Ovary (tissue), 9 donors: ENCODE measurements around the gene TPO. TPM values are rescaled to one million over a fixed set of nuclear protein-coding genes. Genes with fewer than 3 reads are reported as not detected.

ENCODE experiments used
- DNase-seq, 5 donors: peaks; one replicate each; pipeline ENCODE4 v3.0.0-alpha.2; 2019 to 2020
- H3K27ac ChIP-seq, 2 donors: fragments of 200-600 bp; one replicate each; pipeline versions ENCODE4 v1.5.1 to v1.8.0; 2019 to 2022
- H3K27me3 ChIP-seq: fragments of 200-600 bp; one replicate; pipeline ENCODE4 v1.8.0; 2022
- H3K36me3 ChIP-seq: fragments of 200-600 bp; sonication (generic); one replicate; pipeline ENCODE4 v1.5.1; 2019
- H3K4me1 ChIP-seq: one replicate; pipeline ENCODE4 v1.8.1; 2013; ENCODE audit warnings: mild to moderate bottlenecking, moderate library complexity; ENCODE audit not compliant: insufficient read depth
- H3K4me3 ChIP-seq: fragments of 200-600 bp; sonication (generic); one replicate; pipeline ENCODE4 v1.5.1; 2017
- H3K9me3 ChIP-seq, 2 donors: fragments of 200-600 bp in 1 of 2; sonication (generic) in 1 of 2; one replicate each; pipeline versions ENCODE4 v1.5.1 to v1.8.1; 2013 to 2019; ENCODE audit warnings: mild to moderate bottlenecking in 1 of 2, moderate library complexity in 1 of 2
- CTCF ChIP-seq, 3 donors: fragments of 450-650 bp in 2 of 3; fragments of 200-600 bp in 1 of 3; IDR thresholded peaks; one replicate each; pipeline versions ENCODE4 v1.5.1 to v1.8.0; 2016 to 2022; ENCODE audit warnings: antibody characterized with exemption in 3 of 3, mild to moderate bottlenecking in 1 of 3
- EP300 ChIP-seq: sonication (generic); formaldehyde crosslinking; IDR thresholded peaks from one replicate; pipeline ENCODE4 v1.6.1; 2017; ENCODE audit warnings: antibody characterized with exemption
- POLR2A ChIP-seq: fragments of 450-650 bp; IDR thresholded peaks from one replicate; pipeline ENCODE4 v1.6.1; 2017; ENCODE audit warnings: antibody characterized with exemption, mild to moderate bottlenecking, moderate library complexity
- WGBS, 3 donors: extraction: QIAGEN DNeasy Blood & Tissue Kit in 1 of 3; methylation state at CpG; one replicate each; pipeline versions ENCODE4 v1.1.5 to v1.1.7; 2013 to 2017; 5-methylcytosine and 5-hydroxymethylcytosine counted together
- intact Hi-C, 4 donors: fragments of 100-400 bp; cut with DNase I; formaldehyde crosslinking; loops; one replicate each; pipeline versions ENCODE4 v1.11.0 to v1.15.1; 2022 to 2023
- polyA plus RNA-seq, 2 donors: library from polyadenylated mRNA; stranded (reverse); fragments of 200-250 nt in 1 of 2; fragments of 350-450 nt in 1 of 2; fragmentation: Illumina TruSeq in 1 of 2; extraction: RNeasy Lipid Tissue Mini Kit (QIAGEN cat#74804) in 1 of 2; gene quantifications; one replicate each; pipeline ENCODE4 v1.2.3, GENCODE V29; 2013 to 2014
- total RNA-seq, 7 donors: library from RNA; depleted of rRNA in 2 of 7; stranded (reverse); fragments of >200 nt in 2 of 7; fragmentation: NEBNext Ultra II Directional in 3 of 7; extraction: Animal tissue kit (Norgen Biotek cat#: 25700) in 3 of 7; gene quantifications; one replicate each; pipeline versions ENCODE4 v1.1.0 to v1.2.4, GENCODE V29; 2016 to 2023
- donor health status: DM: no; HTN: no; CAD: no; lungs with moderate emphysema.
- donor health status: DM: no; HTN: no; CAD: no.
- donor health status: Bipolar disorder and iron deficiency.
- donor health status: DM: yes; HTN: yes; CAD: no.
- donor health status: DM: no; HTN: no; CAD: no.
- donor health status: DM: yes; HTN: yes; CAD: no.

TPO gene
- total and polyA plus RNA-seq, 9 donors, result 0.18 to 0.46 (median 0.30) TPM; not detected in 4

GRCh38 chr2:1588978-1589621 lies 175.8 kb downstream of the TPO start:
- no peak for TF ChIP-seq EP300
- TF ChIP-seq POLR2A, result no peak
- no peak for TF ChIP-seq CTCF (IDR thresholded peaks at IDR 0.05)
- intact Hi-C loops, result loop anchor here in 1 of 4 donors (5.0 kb wide), 1 partner anchor 158 kb away; no protein-coding TSS in a partner anchor
- Histone ChIP-seq H3K4me3 (no peak overlapping the region), H3K36me3 (no peaks in the 10 kb centered on the region), H3K4me1 (peaks cover 9% of the 10 kb centered on the region), H3K27me3 (no peaks in the 10 kb centered on the region), H3K27ac (no peak overlapping the region), H3K9me3 (no peaks in the 10 kb centered on the region)
- WGBS, 3 donors, result 69 to 75% (median 70%) methylated on average over 15 of the region's 15 CpGs
- peak in 1 of 5 donors; percentile 18 for DNase-seq

- 66 to 68% (median 67%) methylated on average over 18 of the region's 18 CpGs for WGBS, 3 donors
- DNase-seq, result peak in 4 of 5 donors; percentile 46 to 75 (median 66)
- Histone ChIP-seq H3K27me3 (no peaks in the 10 kb centered on the region), H3K36me3 (no peaks in the 10 kb centered on the region), H3K27ac (peak overlapping the region in 1 of 2 donors; percentile 20), H3K4me3 (no peak overlapping the region), H3K4me1 (peaks cover 9% of the 10 kb centered on the region), H3K9me3 (no peaks in the 10 kb centered on the region)
- TF ChIP-seq EP300 (no peak), CTCF (IDR thresholded peaks at IDR 0.05) (no peak), POLR2A (no peak)
- intact Hi-C loops, result loop anchor here in 3 of 4 donors (5.0 kb wide), 2 partner anchors 66 to 151 kb away; partner anchors contain the start of gene PXDN (in 2 of the 3)
These were observed 177.6 kb downstream of the TPO start for GRCh38 chr2:1590596-1591460.

- Histone ChIP-seq H3K4me3 (no peak overlapping the region), H3K27ac (peak overlapping the region in 1 of 2 donors; percentile 20)
- intact Hi-C loops, result loop anchor here in 3 of 4 donors (5.0 kb wide), 2 partner anchors 66 to 151 kb away; partner anchors contain the start of gene PXDN (in 2 of the 3)
These were observed 178.2 kb downstream of the TPO start for GRCh38 chr2:1591461-1591770.

More at GRCh38 chr2:1591461-1591770, 178.2 kb downstream of the TPO start:
- TF ChIP-seq EP300, result no peak
- TF ChIP-seq POLR2A, result no peak
- no peak for TF ChIP-seq CTCF (IDR thresholded peaks at IDR 0.05)
- no peaks in the 10 kb centered on the region for H3K9me3 ChIP-seq
- WGBS, 3 donors, result 22 to 31% (median 23%) methylated on average over 15 to 16 of the region's 16 CpGs
- no peaks in the 10 kb centered on the region for H3K27me3 ChIP-seq
- peaks cover 9% of the 10 kb centered on the region for H3K4me1 ChIP-seq
- DNase-seq, result peak in 4 of 5 donors; percentile 36 to 65 (median 62)
- no peaks in the 10 kb centered on the region for H3K36me3 ChIP-seq
